Suprapubic skin (tissue), 3 donors: ENCODE data around the gene CMSS1.

Source experiments
- POLR2A ChIP-seq, 2 donors: fragments of 450-650 bp; IDR thresholded peaks; one replicate each; pipeline ENCODE4 v1.6.1; 2017; ENCODE audit warnings: antibody characterized with exemption in 2 of 2, mild to moderate bottlenecking in 2 of 2, moderate library complexity in 2 of 2
- TF ChIP-seq, protein P1 (sequence below), 2 donors: fragments of 200-600 bp in 1 of 2; fragments of 450-650 bp in 1 of 2; sonication (generic) in 1 of 2; IDR thresholded peaks; one replicate each; pipeline ENCODE4 v1.5.1; 2016 to 2019; ENCODE audit warnings: antibody characterized with exemption in 2 of 2, mild to moderate bottlenecking in 1 of 2, moderate library complexity in 1 of 2

DNA sequence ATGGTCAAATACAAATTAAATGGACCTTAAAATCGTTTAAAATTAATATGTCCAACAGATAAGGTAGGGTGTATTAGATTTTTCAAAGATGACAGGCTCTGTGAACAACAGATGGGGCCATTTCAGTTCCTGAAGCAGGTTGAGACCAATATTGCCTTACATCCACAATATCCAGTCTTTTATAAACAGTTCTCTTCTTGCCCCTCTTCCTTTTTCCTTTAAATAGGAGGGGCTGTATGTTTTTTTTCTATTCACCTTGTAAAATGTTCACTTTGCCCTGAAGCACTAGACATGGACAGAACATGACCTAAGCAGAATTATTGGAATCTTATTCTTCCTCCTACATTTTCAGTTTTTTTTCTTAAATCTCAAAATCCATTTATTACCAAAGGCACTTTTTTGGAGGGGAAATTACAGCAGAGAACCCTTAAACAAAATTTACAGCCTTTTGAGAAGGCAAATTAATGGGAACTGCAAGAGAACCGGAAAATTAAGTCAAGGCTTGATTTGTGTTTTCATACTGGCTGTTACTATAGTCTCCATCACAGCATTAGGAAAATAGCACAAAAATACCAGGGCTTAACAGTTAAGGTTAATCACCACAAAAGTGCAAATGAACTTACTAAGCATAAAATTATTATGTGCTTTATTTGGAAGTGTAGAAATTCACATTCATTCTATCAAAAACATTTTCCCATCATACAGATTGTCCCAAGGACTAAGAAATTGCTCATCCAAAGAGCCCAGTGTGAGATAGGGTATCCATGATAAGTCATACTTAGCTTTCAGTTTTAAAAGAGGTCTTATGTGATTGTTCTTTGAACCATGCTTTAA lies 55.8 kb downstream of the CMSS1 start:
- TF ChIP-seq, protein P1, sequence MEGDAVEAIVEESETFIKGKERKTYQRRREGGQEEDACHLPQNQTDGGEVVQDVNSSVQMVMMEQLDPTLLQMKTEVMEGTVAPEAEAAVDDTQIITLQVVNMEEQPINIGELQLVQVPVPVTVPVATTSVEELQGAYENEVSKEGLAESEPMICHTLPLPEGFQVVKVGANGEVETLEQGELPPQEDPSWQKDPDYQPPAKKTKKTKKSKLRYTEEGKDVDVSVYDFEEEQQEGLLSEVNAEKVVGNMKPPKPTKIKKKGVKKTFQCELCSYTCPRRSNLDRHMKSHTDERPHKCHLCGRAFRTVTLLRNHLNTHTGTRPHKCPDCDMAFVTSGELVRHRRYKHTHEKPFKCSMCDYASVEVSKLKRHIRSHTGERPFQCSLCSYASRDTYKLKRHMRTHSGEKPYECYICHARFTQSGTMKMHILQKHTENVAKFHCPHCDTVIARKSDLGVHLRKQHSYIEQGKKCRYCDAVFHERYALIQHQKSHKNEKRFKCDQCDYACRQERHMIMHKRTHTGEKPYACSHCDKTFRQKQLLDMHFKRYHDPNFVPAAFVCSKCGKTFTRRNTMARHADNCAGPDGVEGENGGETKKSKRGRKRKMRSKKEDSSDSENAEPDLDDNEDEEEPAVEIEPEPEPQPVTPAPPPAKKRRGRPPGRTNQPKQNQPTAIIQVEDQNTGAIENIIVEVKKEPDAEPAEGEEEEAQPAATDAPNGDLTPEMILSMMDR (IDR thresholded peaks at IDR 0.05), result no peak
- TF ChIP-seq POLR2A (IDR thresholded peaks at IDR 0.05), result no peak
